SK-N-SH treated with all-trans-retinoic acid at 6 μM for 48 hours (cell line): ENCODE results near the gene DTX1.

Source experiments
- ZFP3 ChIP-seq: fragments of 250-450 bp; sonication (Bioruptor Pico); IDR thresholded peaks from 2 replicates; pipeline ENCODE4 v1.5.0; 2020; ENCODE audit warnings: mild to moderate bottlenecking, moderate library complexity
- TF ChIP-seq, protein P1 (sequence below): fragments of 250-450 bp; sonication (Bioruptor Pico); IDR thresholded peaks from 2 replicates; pipeline ENCODE4 v1.5.0; 2020; ENCODE audit warnings: mild to moderate bottlenecking, moderate library complexity

DNA sequence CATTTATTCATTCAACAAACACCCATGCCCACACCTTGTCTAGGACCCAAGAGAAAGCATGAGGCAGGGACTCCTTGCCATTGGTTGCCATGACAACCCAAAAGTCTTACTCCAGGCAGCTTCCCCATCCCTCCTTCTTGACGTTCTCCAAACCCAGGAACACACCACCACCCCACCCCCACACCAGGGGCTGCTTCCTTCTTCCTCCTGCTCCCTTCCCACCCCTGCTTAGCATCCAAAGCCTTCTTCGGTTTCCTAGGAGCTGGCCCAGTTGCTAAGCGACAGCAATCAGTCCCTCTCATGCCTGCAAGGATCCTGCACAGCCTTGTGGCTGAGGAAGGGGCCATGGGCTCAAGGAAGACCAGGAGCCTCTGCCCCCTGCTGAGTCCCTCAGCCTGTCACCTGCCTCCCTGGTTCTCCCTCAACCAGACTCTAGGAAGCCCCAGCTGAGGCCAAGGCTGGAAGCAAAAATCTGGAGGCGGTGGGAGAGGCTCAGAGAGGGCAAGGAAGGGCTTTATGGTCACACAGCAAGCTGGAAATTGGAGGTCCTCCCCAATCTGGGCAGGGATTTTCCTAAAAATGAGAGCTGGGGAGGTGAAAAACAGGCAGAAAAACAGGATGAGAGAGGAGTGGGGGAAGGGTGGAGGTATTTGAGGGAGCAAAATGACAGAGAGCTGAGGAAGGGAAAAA is 63.6 kb downstream of the DTX1 start:
- TF ChIP-seq ZFP3 = no peak
- TF ChIP-seq, protein P1, sequence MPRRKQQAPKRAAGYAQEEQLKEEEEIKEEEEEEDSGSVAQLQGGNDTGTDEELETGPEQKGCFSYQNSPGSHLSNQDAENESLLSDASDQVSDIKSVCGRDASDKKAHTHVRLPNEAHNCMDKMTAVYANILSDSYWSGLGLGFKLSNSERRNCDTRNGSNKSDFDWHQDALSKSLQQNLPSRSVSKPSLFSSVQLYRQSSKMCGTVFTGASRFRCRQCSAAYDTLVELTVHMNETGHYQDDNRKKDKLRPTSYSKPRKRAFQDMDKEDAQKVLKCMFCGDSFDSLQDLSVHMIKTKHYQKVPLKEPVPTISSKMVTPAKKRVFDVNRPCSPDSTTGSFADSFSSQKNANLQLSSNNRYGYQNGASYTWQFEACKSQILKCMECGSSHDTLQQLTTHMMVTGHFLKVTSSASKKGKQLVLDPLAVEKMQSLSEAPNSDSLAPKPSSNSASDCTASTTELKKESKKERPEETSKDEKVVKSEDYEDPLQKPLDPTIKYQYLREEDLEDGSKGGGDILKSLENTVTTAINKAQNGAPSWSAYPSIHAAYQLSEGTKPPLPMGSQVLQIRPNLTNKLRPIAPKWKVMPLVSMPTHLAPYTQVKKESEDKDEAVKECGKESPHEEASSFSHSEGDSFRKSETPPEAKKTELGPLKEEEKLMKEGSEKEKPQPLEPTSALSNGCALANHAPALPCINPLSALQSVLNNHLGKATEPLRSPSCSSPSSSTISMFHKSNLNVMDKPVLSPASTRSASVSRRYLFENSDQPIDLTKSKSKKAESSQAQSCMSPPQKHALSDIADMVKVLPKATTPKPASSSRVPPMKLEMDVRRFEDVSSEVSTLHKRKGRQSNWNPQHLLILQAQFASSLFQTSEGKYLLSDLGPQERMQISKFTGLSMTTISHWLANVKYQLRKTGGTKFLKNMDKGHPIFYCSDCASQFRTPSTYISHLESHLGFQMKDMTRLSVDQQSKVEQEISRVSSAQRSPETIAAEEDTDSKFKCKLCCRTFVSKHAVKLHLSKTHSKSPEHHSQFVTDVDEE (CRISPR knock-in tag) = no peak
